ENCODE results near the gene SAFB. TPM values are rescaled to one million over a fixed set of nuclear protein-coding genes. Genes with fewer than 3 reads are reported as not detected.

Gene SAFB
- total RNA-seq, 2 donors from 2014 or later, result 49.8 to 244 TPM

DNA sequence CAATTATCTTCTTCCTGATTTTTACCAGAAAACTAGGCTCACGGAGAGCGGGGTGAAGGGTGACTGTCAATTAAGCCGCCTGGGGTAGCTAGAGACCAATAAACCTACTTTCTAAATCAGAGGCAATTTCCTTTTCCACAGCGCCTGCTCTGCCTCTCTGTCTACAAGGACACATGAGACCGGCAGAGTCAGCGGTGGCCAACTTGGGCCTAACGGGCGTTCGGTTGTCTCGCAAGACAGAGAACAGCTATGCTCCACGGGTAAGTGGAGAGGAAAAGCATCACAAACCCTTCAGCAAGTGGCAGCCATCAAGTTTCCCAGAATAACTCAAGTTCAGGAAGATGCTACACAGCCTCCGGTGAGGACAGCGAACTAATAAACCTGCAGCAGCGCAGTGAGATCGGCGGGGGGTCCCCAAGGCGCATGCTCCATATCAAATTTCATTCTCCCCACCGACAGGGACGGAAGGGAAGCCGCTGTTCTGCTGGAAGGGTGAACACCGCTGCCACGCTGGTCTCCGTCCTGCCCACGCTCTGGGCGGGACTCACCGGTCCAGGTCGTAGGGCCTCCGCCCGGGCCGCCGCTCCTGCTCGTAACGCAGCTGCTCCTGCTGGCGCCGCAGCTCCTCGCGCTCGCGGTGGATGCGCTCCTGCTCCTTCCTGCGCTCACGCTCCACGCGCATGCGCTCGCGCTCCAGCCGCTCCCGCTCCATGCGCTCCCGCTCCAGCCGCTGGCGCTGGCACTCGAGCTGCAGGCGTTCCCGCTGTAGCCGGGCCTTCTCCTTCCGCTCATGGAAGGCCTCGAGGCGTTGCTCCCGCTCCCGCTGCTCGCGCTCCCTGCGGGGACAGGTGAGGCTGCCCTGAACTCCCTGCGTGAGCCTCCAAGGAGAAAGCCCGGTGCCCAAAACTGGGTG is 29.3 kb upstream of the SAFB start:
- WGBS, 2 donors, result 93 to 95% methylated on average over 54 to 67 of the region's 67 CpGs
- no peaks in the 10 kb centered on the region for H3K4me1 ChIP-seq
- DNase-seq (no peak), ATAC-seq (no peak)
- H3K36me3 ChIP-seq (replicated peaks in 1 of 2; ENCODE audit: insufficient read depth in 1 of 2, low read depth in 2 of 2), result peaks cover 29 to 72% of the 10 kb centered on the region in 2 donors
- no peaks in the 10 kb centered on the region for H3K27me3 ChIP-seq
- H3K4me3 ChIP-seq, result no peak overlapping the region
- TF ChIP-seq POLR2A (IDR thresholded peaks at IDR 0.05) (no peak), CTCF (IDR thresholded peaks at IDR 0.05) (no peak)
- H3K27ac ChIP-seq, result no peak overlapping the region
- intact Hi-C loops (cut with DNase I), result no loop called here
- no peaks in the 10 kb centered on the region for H3K9me3 ChIP-seq

- intact Hi-C loops (cut with DNase I), result no loop called here
- 89 to 94% methylated on average over 2 to 7 of the region's 7 CpGs for WGBS, 2 donors
- H3K27me3 ChIP-seq, result no peaks in the 10 kb centered on the region
- H3K27ac ChIP-seq, result no peak overlapping the region
- DNase-seq (no peak), ATAC-seq (no peak)
- no peaks in the 10 kb centered on the region for H3K9me3 ChIP-seq
- H3K36me3 ChIP-seq (replicated peaks in 1 of 2; ENCODE audit: insufficient read depth in 1 of 2, low read depth in 2 of 2), result peaks cover 35 to 72% of the 10 kb centered on the region in 2 donors
- H3K4me1 ChIP-seq, result no peaks in the 10 kb centered on the region
- TF ChIP-seq POLR2A (IDR thresholded peaks at IDR 0.05), result no peak
- TF ChIP-seq CTCF (IDR thresholded peaks at IDR 0.05), result no peak
- no peak overlapping the region for H3K4me3 ChIP-seq
Observed at GRCh38 chr19:5594521-5594950, 28.3 kb upstream of the SAFB start.

GRCh38 chr19:5595129-5595528 is 27.8 kb upstream of the SAFB start:
- WGBS, 2 donors, result 91 to 95% methylated on average over 14 to 18 of the region's 18 CpGs
- Histone ChIP-seq H3K9me3 (no peaks in the 10 kb centered on the region), H3K4me1 (no peaks in the 10 kb centered on the region), H3K27ac (no peak overlapping the region), H3K36me3 (replicated peaks in 1 of 2; ENCODE audit: insufficient read depth in 1 of 2, low read depth in 2 of 2) (peaks cover 35 to 74% of the 10 kb centered on the region in 2 donors), H3K27me3 (no peaks in the 10 kb centered on the region), H3K4me3 (no peak overlapping the region)
- DNase-seq, result no peak
- intact Hi-C loops (cut with DNase I), result no loop called here
- no peak for TF ChIP-seq CTCF (IDR thresholded peaks at IDR 0.05)
- TF ChIP-seq POLR2A (IDR thresholded peaks at IDR 0.05), result no peak
- no peak for ATAC-seq

GRCh38 chr19:5595745-5596144 is 27.1 kb upstream of the SAFB start:
- no peak for ATAC-seq
- DNase-seq, result no peak
- Histone ChIP-seq H3K9me3 (no peaks in the 10 kb centered on the region), H3K27ac (no peak overlapping the region), H3K4me3 (no peak overlapping the region), H3K4me1 (no peaks in the 10 kb centered on the region), H3K27me3 (no peaks in the 10 kb centered on the region), H3K36me3 (replicated peaks in 1 of 2; ENCODE audit: insufficient read depth in 1 of 2, low read depth in 2 of 2) (peaks cover 35 to 76% of the 10 kb centered on the region in 2 donors)
- no peak for TF ChIP-seq CTCF (IDR thresholded peaks at IDR 0.05)
- TF ChIP-seq POLR2A (IDR thresholded peaks at IDR 0.05), result no peak
- intact Hi-C loops (cut with DNase I), result no loop called here
- WGBS, 2 donors, result 86 to 98% methylated on average over 5 to 9 of the region's 9 CpGs

Data from body of pancreas (tissue), 4 donors.